ENCODE measurements around the gene SEC23A. TPM values are rescaled to one million over a fixed set of nuclear protein-coding genes. Genes with fewer than 3 reads are reported as not detected.
"Not testable (repeated sequence)": the region's sequence is repeated elsewhere in the genome, so short reads cannot be mapped to it uniquely, and the experiment has no call there.

Gene SEC23A
- total RNA-seq, 4 donors from 2014 or later: 33.8 to 59.1 (median 50.3) TPM

GRCh38 chr14:39083127-39083526, 19.9 kb downstream of the SEC23A start:
- H3K27me3 ChIP-seq: no peaks in the 10 kb centered on the region
- TF ChIP-seq POLR2AphosphoS5 (IDR thresholded peaks at IDR 0.05) (no peak), EP300 (IDR thresholded peaks at IDR 0.05) (no peak), POLR2A (IDR thresholded peaks at IDR 0.05) (no peak), CTCF (IDR thresholded peaks at IDR 0.05) (no peak)
- no peaks in the 10 kb centered on the region for H3K9me3 ChIP-seq
- H3K4me1 ChIP-seq: no peaks in the 10 kb centered on the region
- H3K4me3 ChIP-seq: no peak overlapping the region
- 83% methylated on average over 5 of the region's 5 CpGs for WGBS
- DNase-seq (ENCODE audit: low spot score in 2 of 2): no peak
- no peak overlapping the region for H3K27ac ChIP-seq
- peaks cover 68% of the 10 kb centered on the region for H3K36me3 ChIP-seq

- Histone ChIP-seq H3K27ac (no peak overlapping the region), H3K36me3 (peaks cover 69% of the 10 kb centered on the region), H3K4me3 (no peak overlapping the region), H3K9me3 (no peaks in the 10 kb centered on the region), H3K27me3 (no peaks in the 10 kb centered on the region), H3K4me1 (no peaks in the 10 kb centered on the region)
- no peak for DNase-seq (ENCODE audit: low spot score in 2 of 2)
- WGBS: 82% methylated on average over 1 of the region's 1 CpG
- TF ChIP-seq POLR2A (IDR thresholded peaks at IDR 0.05) (no peak), EP300 (IDR thresholded peaks at IDR 0.05) (no peak), POLR2AphosphoS5 (IDR thresholded peaks at IDR 0.05) (no peak), CTCF (IDR thresholded peaks at IDR 0.05) (no peak)
Observed at GRCh38 chr14:39080886-39081285, 22.1 kb downstream of the SEC23A start.

GRCh38 chr14:39071096-39071495, 31.9 kb downstream of the SEC23A start:
- TF ChIP-seq POLR2AphosphoS5 (IDR thresholded peaks at IDR 0.05) (no peak), CTCF (IDR thresholded peaks at IDR 0.05) (no peak)
- DNase-seq (ENCODE audit: low spot score in 2 of 2): no peak
- Histone ChIP-seq H3K36me3 (peaks cover 65% of the 10 kb centered on the region), H3K27me3 (no peaks in the 10 kb centered on the region), H3K4me3 (no peak overlapping the region), H3K4me1 (no peaks in the 10 kb centered on the region), H3K9me3 (no peaks in the 10 kb centered on the region), H3K27ac (no peak overlapping the region)
- 89% methylated on average over 2 of the region's 2 CpGs for WGBS

- 97% methylated on average over 5 of the region's 5 CpGs for WGBS
- no peak for DNase-seq (ENCODE audit: low spot score in 2 of 2)
- TF ChIP-seq EP300 (IDR thresholded peaks at IDR 0.05): no peak
- H3K4me1 ChIP-seq: no peaks in the 10 kb centered on the region
- no peaks in the 10 kb centered on the region for H3K9me3 ChIP-seq
- no peaks in the 10 kb centered on the region for H3K27me3 ChIP-seq
- H3K36me3 ChIP-seq: peaks cover 70% of the 10 kb centered on the region
- no peak overlapping the region for H3K4me3 ChIP-seq
- no peak overlapping the region for H3K27ac ChIP-seq
Observed at GRCh38 chr14:39069923-39070322, 33.1 kb downstream of the SEC23A start.

GRCh38 chr14:39069169-39069805, 33.7 kb downstream of the SEC23A start:
- peaks cover 70% of the 10 kb centered on the region for H3K36me3 ChIP-seq
- WGBS: 95% methylated on average over 7 of the region's 7 CpGs

GRCh38 chr14:39060818-39061437, 42.1 kb downstream of the SEC23A start:
- WGBS: 97% methylated on average over 4 of the region's 4 CpGs
- TF ChIP-seq CTCF (IDR thresholded peaks at IDR 0.05): no peak
- no peak for TF ChIP-seq EP300 (IDR thresholded peaks at IDR 0.05)
- no peak for TF ChIP-seq POLR2AphosphoS5 (IDR thresholded peaks at IDR 0.05)
- no peak for TF ChIP-seq POLR2A (IDR thresholded peaks at IDR 0.05)
- H3K36me3 ChIP-seq: peaks cover 61% of the 10 kb centered on the region

More at GRCh38 chr14:39069169-39069805, 33.7 kb downstream of the SEC23A start:
- not testable (repeated sequence) for H3K4me3 ChIP-seq; H3K27me3 ChIP-seq; H3K27ac ChIP-seq; H3K4me1 ChIP-seq; H3K9me3 ChIP-seq; DNase-seq (ENCODE audit: low spot score in 2 of 2)

More at GRCh38 chr14:39060818-39061437, 42.1 kb downstream of the SEC23A start:
- no peaks in the 10 kb centered on the region for H3K27me3 ChIP-seq
- no peak overlapping the region for H3K27ac ChIP-seq
- H3K4me3 ChIP-seq: no peak overlapping the region
- no peaks in the 10 kb centered on the region for H3K4me1 ChIP-seq
- no peaks in the 10 kb centered on the region for H3K9me3 ChIP-seq
- no peak for DNase-seq (ENCODE audit: low spot score in 2 of 2)

Measured in suprapubic skin (tissue), 4 donors.